Dermis blood vessel endothelial cell (primary cell): Measurements from ENCODE around the gene EMC8. TPM values are rescaled to one million over a fixed set of nuclear protein-coding genes. Genes with fewer than 3 reads are reported as not detected.

Experiments used
- DNase-seq: peaks from one replicate; pipeline ENCODE4 v3.0.0; 2010
- total RNA-seq: library from RNA; depleted of rRNA; stranded (reverse); fragments of >200 nt; gene quantifications from 2 replicates; pipeline ENCODE4 v1.2.3, GENCODE V29; 2014

Gene EMC8
- total RNA-seq, 1 donor from 2014 or later = 36.1 TPM

DNA sequence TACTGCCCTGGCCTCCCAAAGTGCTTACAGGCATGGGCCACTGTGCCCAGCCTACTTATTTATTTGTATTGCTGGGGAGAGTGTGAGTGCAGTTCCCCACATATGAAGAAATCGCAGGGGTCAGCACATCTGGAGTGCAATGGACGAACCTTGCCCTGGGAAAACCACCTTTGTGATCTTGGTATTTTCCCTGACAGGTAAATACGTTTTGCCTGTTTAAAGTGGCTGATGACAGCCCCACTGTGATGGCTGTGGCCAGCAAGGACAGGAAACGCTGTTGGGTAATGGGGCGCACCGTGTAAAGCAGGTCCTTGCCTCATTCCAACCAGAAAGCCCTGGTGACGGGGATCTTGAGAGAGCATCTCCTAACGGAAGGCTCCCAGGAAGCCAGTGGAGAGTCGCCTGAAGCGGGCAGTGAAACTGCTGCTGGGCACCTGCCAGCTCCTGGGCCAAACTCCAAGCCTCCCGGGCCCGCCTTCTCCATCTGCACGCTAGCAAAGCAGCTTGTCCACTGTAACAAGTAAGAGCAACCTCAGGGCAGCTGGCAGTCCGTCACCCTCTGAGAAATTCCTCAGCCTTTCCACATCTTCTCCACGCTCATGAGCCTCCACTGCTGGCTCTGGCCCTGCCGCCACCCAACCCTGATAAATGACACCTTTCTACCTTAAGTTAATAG is 17.5 kb downstream of the EMC8 start:
- no peak for DNase-seq

DNA sequence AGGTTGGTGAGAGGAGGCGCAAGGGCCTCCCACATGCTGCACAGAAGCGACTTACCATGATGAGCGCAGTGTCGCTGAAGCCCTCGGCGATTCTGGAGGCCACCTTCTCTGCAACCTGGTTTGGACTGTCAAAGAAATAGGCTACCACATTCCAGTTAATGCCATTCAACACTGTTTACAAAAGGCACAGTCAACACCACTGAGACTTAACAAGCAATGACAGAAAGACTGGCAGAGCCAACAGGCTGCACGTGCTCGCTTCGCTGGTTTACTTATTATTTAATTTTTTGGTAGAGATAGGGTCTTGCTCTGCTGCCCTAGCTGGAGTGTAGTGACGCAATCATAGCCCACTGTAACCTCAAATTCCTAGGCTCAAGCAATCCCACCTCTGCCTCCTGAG is 18.2 kb downstream of the EMC8 start:
- no peak for DNase-seq

- no peak for DNase-seq
Observed at GRCh38 chr16:85780281-85780680, 19.1 kb downstream of the EMC8 start.

- peak; percentile 89 for DNase-seq
Observed at GRCh38 chr16:85778873-85779272, 20.5 kb downstream of the EMC8 start.

DNA sequence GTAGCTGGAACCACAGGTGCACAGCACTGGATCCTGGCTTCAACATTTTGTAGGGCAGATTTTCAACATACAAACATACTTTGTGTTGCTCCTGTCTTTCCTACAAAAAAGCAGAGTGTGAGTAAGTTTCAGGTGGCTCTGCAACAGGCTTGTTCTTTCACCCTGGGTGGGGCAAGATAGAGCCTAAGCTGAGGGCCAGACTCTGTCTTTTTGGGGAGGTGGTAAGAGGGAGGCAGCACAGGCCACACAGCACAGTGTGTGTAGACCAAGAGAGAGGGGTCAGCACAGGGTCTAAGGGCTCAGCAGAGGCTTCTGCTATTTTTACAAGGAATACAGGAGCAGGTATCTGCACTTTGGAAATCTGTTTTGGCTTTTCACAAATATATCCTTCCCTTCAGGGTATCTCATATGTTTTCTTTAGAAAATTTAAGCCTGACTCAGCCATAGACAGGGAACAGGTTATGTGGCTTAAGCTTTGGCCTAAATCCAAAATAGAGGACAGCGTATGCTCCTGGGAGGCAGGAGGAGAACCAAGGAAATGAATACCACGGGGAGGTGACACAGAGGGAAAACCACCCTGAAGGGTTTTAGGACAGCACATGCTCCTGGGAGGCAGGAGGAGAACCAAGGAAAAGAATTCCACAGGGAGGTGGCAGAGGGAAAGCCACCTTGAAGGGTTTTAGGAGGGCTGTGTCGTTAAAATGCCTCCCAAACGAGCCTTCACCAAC is 21.6 kb downstream of the EMC8 start:
- DNase-seq = peak; percentile 43

DNA sequence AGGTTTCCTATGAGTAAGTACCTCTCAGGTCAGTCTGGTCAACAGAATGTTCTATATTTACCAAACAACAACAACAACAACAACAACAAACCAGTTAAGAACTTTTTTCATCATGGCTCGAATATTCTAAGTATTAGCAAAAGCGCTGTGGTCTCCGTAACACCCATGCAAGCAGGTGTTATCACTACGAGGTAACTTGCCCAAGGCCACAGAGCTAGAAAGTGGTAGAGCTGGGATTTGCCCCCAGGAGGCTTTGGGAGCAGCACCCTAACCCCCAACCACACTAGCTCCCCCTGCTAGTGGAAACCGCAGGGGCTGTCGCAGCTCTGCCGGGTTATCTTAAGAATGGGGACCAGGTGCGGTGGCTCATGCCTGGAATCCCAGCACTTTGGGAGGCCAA is 24.5 kb downstream of the EMC8 start:
- no peak for DNase-seq

DNA sequence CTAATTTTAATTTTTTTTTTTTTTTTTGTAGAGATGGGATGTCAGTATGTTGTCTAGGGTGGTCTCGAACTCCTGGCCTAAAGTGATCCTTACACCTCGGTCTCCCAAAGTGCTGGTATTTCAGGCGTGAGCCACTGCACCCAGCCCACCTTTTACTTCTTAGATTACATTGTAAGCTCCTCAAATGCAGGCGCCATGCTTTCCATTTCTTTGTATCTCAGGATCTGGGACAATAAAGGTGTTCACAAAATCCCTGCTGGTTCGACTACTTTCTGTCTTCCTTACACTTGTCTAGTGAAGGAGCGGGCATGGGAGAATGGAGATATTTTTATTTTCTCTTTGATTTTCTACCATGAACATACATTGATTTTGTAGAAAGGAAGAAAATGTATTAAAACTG is 25.2 kb downstream of the EMC8 start:
- no peak for DNase-seq

GRCh38 chr16:85773044-85773443 is 26.3 kb downstream of the EMC8 start:
- DNase-seq = no peak

GRCh38 chr16:85770741-85771140 is 28.6 kb downstream of the EMC8 start:
- no peak for DNase-seq

DNA sequence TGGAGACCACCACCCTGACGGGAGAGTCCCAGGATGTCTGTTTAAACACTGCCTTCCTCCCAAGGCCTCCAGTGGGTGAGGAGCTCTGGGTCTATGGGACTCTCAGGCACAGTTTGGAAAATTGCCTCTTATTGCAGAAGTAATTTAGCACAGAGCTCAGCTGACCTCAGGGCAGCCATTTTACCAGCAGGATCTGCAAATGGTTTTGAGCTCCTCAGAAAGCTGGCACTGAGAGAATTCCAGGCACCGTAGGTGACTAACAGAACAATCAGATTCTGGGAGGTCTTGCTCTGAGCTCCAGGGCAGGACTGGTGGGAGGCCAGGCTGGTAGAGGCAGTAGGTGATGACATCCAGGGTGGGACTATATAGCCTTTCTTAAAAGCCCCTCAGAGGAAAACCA is 31.1 kb downstream of the EMC8 start:
- DNase-seq = no peak

DNA sequence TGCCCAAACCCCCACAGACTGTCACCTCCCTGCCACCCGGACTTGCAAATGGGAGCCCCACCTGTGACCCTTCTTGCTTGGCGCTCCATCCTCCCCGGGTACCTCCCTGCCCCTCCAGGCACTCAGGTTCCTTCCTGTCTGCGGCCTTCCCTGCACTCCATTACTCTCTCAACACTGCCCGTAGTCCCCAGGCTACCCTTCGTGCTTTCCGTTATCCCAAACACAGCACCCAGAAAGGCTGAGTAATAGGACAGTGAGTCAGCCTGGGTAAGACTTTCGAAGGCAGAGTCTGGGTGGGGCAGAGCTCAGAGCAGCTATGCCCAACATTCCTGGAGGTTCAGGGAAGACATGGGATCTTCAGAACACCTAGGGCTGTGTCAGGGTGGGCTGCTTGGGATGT is 31.8 kb downstream of the EMC8 start:
- peak; percentile 81 for DNase-seq

GRCh38 chr16:85765767-85766166 is 33.6 kb downstream of the EMC8 start:
- DNase-seq = no peak

DNA sequence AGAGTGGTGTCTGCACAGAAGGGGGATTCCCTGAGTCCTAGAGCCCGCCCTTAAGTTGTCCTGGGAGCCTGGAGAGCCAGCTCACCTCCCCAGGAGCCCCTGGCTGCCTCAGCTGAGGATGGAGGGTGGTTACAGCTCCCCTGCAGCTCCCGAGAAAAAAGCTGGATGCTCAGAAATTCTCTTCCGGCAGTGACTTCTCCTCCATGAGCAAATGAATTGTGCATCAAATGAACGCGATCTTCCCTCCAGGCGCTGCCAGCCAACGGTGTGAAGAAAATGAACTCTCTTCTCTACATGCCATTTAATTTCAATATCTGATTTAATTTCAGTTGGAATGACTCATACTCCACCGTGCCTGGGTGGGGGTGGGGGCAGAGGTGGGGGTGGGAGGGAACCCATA is 34.1 kb downstream of the EMC8 start:
- DNase-seq = no peak

DNA sequence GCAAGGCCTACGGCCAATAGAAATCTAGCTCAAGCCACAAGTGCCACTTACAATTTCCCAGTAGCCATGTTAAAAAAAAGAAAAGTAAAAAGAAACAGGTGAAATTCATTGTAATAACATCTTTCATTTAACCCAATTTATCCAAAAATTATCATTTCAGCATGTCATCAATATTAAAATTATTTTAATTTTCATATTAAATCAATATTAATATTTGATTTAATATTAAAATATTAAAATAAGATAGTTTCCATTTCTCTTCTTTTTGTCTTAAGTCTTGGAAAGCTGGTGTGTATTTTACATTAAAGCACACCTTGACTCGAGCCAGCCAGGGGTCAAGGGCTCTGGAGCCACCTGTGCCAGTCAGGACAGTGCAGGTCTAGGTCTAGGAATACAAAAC is 35.7 kb downstream of the EMC8 start:
- DNase-seq = no peak

DNA sequence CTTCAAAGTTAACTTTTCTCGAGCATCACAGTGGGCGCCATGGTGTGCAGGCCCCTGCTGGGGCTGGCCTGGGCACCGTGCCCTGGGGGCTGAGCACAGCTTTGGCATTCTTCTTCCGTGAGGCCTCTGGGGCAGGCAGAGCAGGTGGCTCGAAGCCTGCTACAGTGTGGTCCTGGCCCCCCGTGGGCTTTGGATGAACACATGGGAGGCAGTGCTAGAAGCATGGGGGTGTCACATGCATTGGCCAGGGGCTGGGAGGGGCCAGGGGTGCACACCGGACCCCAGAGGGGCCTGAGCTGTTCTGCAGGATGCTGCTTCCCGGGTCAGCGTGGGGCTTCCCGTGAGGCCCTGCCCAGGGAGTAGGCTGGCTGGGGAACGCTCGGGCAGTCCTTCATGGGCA is 36.4 kb downstream of the EMC8 start:
- no peak for DNase-seq

DNA sequence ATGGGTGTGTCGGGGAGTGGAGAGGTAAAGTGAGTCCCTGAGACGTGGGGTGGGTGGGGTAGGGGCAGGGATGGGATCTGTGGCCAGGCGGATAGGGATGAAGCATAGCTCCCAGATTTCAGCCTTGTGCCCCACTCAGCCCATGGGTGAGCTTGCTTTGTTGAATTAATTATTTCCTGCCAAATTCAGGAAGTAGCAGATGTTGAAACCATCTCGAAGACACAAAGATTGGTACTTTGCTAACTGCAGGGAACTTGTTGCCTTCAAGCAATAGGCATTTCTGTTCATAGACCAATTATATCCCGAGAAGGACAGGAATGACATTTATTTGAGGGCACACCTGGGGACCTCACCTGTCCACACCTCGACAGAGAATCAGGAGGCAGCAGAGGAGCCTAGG is 37.5 kb downstream of the EMC8 start:
- DNase-seq = no peak

- peak; percentile 53 for DNase-seq
Observed at GRCh38 chr16:85759631-85760419, 39.5 kb downstream of the EMC8 start.

DNA sequence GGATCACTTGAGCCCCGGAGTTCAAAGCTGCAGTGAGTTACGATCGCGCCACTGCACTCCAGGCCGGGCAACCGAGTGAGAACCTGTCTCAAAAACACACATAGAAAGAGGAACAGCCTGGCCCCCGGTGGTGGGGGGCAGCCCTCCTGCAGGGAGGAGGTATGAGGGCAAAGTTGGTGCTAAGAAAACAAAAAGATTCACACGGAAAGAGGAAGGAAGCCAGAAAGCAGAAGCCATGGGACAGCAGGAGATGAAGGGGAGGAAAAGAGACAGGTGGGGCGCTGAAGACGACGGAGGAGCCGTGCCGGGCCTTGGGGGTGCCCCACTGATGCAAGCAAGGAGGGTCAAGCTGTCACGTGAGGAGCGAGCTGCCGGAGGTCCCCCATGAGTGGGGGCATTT is 40.2 kb downstream of the EMC8 start:
- no peak for DNase-seq

DNA sequence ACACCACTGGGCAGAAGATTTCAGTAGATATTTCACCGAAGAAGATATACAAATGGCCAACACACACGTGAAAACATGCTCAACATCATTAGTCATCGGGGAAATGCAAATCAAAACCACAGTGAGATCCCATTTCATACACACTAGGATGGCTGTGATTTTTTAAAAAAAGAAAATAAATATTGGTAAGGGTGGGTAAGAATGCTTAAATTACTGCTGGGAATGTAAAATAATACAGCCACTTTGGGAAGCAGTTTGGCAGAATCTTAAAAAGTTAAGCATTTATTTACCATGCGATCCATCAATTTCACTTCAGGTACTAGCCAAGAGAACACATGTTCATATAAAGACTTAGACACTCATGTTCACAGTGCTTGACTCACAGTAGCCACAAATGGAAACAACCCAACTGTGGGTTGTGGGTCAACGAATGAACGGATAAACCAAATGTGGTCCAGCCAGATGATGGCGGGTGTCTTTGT is 42.0 kb downstream of the EMC8 start:
- DNase-seq = no peak

GRCh38 chr16:85755929-85756768 is 43.2 kb downstream of the EMC8 start:
- DNase-seq = no peak

- no peak for DNase-seq
Observed at GRCh38 chr16:85754413-85754812, 44.9 kb downstream of the EMC8 start.

- DNase-seq = no peak
Observed at GRCh38 chr16:85753976-85754375, 45.4 kb downstream of the EMC8 start.

DNA sequence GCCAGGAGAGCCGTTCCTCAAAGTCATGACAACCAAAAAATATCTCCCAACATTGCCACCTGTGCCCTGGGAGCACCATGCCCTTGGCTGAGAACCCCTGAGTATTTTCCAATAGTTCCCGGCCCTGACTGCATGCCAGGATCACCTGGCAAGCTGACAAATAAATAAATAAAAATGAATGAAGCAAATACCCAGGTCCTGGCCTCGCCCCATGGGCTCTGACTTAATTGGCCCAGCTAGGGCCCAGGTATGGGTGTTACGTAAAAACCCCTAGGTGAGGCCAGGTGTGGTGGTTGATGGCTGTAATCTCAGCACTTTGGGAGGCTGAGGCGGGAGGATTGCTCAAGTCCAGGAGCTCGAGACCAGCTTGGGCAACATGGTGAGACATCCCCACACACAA is 45.8 kb downstream of the EMC8 start:
- no peak for DNase-seq
